GM12864 (cell line): Measurements from ENCODE around the gene CERK.
A peak's percentile ranks its signal among the peaks of the same experiment; 100 is the strongest.
"Not testable (repeated sequence)": the region's sequence is repeated elsewhere in the genome, so short reads cannot be mapped to it uniquely, and the experiment has no call there.

Experiments used
- DNase-seq: peaks from one replicate; pipeline ENCODE4 v3.0.0-alpha.2; 2011; ENCODE audit warnings: low read depth
- H3K4me3 ChIP-seq: 2 replicates; pipeline ENCODE4 v1.5.1; 2011; ENCODE audit warnings: mild to moderate bottlenecking, low read depth, low read length, control low read depth
- TF ChIP-seq, protein P1 (sequence below): IDR thresholded peaks from 2 replicates; pipeline ENCODE4 v1.5.1; 2011; ENCODE audit warnings: low read depth, mild to moderate bottlenecking, moderate library complexity, low read length, control low read depth, inconsistent platforms; ENCODE audit errors: missing control alignments

Gene CERK

DNA sequence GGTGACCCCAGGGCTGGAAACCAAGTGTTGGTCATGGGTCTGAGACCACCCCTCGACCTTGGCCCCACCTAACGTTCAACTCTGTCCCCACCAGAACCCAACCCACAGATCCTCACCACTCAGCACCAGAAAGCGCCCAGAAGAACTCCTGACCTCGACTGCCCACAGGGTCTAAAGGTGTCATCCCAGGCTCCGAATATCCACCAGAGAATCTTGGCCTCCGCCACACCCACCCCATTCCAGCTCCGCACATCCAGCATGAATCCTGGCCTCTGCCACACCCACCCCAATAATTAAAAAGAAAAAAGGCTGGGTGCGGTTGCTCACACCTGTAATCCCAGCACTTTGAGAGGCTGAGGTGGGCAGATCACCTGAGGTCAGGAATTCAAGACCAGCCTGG is 1.3 kb downstream of the CERK start:
- TF ChIP-seq, protein P1, sequence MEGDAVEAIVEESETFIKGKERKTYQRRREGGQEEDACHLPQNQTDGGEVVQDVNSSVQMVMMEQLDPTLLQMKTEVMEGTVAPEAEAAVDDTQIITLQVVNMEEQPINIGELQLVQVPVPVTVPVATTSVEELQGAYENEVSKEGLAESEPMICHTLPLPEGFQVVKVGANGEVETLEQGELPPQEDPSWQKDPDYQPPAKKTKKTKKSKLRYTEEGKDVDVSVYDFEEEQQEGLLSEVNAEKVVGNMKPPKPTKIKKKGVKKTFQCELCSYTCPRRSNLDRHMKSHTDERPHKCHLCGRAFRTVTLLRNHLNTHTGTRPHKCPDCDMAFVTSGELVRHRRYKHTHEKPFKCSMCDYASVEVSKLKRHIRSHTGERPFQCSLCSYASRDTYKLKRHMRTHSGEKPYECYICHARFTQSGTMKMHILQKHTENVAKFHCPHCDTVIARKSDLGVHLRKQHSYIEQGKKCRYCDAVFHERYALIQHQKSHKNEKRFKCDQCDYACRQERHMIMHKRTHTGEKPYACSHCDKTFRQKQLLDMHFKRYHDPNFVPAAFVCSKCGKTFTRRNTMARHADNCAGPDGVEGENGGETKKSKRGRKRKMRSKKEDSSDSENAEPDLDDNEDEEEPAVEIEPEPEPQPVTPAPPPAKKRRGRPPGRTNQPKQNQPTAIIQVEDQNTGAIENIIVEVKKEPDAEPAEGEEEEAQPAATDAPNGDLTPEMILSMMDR: no peak
- H3K4me3 ChIP-seq: peak overlapping the region; percentile 71
- no peak for DNase-seq

DNA sequence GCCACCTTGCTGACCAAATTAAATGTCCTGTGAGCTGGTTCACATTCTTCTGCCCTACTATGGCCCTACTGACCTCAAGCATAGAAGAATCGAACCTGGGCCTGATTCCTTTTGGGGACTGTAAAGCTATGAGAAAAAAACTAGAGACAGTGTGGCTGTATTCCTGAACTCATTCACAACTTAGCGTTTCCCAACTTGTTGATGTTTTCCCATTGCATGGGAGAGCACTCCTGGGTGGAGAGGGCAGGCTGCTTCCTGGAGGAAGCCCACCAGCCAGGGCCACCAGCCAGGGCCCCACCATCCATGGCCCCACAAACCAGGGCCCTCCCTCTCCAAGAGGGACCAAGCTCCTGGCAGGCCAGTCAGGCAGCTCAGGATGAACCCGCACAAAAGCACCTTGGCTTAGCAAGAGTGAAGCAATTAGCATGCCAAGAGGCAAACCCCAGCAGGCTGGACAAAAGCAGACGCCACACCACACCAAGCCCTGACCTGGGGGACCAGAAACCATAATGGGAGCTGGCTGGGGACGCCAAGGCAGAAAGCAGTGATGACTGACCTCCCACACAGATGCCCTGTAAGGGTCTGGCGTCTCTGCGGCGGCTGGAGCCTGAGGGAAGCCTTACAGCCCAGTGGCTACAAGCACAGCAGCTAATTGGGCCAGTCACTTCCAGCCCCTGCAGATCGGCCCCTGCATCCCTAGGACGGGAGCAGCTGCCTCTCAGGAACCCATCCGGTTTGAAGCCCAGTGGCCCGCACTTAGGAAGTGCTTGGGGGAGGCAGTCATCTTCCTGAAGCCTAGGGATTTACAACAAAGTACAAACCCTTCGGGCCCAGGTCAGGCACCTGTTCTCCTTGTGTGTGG is 2.1 kb downstream of the CERK start:
- DNase-seq: no peak
- peak overlapping the region; percentile 71 for H3K4me3 ChIP-seq
- TF ChIP-seq, protein P1: no peak

DNA sequence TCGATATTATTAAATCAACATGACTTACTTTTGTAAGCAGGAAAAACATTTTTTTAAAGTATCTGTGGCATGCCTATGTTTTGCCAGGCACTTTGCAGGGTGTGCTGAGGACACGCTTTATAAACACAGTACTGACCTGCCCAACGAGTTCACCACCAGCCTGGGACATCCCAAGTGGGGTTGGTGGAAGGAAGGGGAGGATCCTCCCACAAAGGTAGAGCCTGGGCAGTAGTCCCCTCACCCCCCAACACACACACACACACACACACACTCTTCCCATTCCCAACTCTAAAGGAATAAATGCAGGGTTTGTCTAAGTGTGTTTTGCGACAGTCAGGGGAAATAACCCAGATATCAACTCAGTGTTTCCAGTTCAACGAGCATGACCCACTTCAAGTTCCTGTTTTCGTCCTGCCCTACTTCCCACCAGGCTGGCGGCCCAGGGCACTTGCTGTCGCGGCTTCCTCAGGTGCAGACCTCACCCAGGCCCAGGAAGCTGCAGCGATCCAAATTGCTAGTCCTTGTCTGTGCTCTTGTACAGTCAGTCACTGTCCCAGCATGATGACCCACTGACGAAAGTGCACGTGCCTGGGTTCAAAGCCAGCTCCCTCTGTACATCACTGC is 3.1 kb downstream of the CERK start:
- DNase-seq: peak; percentile 53
- TF ChIP-seq, protein P1: no peak
- H3K4me3 ChIP-seq: peak overlapping the region; percentile 71

DNA sequence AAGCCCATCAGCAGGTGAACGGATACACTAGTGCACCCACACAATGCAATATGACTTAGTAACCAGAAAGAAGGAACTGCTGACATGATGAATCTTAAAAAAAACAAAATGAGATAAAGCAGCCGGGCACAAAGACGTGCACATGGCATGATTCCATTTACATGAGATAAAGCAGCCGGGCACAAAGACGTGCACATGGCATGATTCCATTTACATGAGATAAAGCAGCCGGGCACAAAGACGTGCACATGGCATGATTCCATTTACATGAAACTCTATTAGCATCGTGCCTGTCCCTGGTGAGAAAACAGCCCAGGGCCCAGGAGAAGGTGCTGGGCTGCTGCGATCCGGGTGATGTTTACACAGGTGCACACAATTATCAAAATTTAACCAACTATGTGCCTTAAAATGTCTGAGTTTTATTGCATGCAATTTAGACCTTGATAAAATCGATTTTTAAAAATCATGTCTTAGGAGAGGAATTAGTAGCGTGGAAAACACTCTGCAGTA is 3.8 kb downstream of the CERK start:
- DNase-seq, H3K4me3 ChIP-seq: not testable (repeated sequence)

DNA sequence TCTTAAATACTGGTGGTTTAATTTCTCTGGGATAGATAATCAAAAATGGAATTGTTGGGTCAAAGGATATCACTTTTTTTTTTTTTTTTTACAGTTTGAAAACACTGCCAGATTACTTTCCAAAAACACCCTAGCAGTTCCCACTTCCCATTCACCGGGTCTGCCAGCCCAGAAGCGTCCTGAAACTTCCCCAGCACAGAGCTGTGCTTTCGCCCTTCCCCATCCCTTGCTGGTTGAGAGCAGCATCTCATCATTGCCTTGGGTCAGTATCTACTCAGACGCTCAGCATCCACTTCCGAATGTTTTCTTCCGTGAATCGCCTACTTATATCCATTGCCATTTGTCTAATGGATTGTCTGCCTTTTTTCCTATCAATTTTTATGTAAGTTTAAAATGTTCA is 5.5 kb downstream of the CERK start:
- no peak for DNase-seq
- TF ChIP-seq, protein P1: no peak
- no peak overlapping the region for H3K4me3 ChIP-seq

DNA sequence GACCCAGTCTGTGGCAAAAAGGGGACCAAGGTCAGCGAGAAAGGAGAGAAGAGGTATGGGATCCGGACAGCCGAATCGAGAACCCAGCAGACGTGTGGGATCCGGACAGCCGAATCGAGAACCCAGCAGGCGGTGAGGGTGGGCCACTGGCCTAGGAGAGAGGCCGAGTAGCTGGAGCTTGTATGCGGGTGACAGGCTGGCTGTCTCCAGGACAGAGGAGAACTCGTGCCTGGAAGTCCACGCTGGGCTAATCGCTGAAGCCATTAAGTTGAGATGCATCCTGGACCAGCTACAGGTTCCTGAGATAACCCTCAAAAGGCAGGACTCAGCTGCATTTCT is 6.0 kb downstream of the CERK start:
- DNase-seq: no peak
- H3K4me3 ChIP-seq: no peak overlapping the region
- TF ChIP-seq, protein P1: no peak

DNA sequence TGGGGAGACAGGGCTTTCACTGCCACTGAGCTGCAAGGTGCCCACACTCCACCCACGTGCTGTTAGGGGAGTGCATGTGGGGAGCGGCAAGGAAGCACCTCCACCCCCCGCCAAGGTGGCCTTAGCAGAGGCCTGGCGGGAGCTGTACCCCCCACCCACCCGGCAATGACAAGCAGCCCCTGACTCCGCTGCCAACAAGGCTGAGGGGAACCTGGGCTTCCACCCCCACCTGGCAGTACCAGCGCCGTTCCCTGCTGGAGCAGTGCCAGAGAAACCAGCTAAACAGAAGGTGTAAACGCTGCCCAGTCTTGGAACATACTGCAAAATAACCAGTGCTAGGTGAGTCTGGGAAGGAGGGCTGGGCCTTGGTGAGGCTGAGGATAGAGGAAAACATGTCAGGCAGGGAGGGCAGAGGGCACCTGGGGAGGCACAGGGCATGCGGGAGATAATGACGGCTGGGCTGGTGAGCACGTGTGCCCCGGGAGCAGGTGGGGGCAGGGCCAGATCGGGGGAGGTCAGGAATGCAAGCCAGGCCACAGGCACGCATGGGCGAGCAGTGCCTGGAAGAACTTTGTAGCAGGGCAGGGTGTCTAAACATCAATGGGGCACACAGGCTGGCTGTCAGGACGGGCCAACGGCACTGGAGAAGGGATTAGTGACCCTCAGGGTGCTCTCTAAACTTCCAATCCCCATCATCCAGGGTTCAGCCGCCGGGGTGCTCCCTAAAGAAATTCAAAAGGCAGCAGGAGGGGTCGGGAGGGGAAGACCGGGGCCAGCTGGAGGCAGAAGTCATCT is 6.6 kb downstream of the CERK start:
- H3K4me3 ChIP-seq: no peak overlapping the region
- TF ChIP-seq, protein P1: no peak
- DNase-seq: no peak
